ENCODE data around the gene KRTAP6-3.

The KRTAP6-3 gene, protein sequence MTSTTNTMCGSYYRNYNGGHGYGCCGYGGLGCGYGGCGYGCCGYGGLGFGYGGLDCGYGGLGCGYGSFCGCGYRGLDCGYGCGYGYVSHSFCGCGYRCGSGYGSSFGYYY

GRCh38 chr21:30592140-30592539 is at the start of gene KRTAP6-3:
KRTAP6-3 (plus strand) TSS chr21:30592440; CDS start chr21:30592446, 6 bp downstream.
- DNase-seq = no peak

- DNase-seq = no peak
These were observed 39.5 kb upstream of the KRTAP6-3 start for GRCh38 chr21:30552782-30553181.

DNA sequence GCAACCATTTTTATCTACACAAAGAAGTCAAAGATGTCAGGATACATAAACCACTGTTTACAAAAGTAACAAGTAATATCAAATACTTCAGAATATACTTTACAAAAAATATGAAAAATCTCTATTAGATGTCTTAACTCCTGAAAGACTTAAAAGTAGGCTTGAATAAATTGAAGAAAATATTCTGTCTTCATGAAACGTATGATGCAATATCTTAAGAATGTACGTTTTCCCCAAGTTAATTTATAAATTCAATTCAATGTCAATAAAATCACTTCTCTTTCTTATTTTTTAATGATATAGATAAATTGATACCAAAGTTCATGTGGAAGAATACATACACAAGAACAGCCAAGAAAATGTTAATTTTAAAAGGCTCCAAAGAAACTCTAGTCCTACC is 37.1 kb upstream of the KRTAP6-3 start:
- DNase-seq = no peak

DNA sequence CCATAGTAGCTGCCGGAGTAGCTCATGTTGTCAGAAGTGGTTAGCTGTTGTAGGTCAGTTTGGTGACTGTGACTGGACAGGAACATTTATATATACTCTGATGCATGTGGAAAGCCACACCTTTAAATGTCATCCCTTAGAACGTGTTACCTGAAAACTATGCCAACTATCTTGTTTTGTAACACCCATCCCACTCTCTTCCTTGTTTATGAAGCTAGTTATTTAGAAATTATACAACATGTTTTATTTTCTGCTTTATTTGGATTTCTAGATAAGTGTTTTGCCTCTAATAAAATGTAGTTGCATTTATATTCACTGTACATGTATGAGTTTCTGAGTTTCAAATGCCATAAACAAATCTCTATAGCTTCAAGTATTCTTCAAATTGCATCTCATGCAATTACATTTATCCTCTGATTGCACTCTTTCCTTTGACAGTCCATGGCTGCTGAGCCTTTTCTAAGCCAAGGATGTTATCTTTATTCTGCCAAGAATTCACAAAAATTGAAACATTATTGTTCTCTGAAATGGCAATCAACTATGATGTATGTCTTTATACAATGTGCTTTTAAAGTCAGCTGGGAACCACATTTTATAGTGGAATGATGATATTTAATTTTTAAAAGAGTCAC is 30.9 kb upstream of the KRTAP6-3 start, which contains the start of gene KRTAP19-7:
Gene KRTAP19-7 (minus strand): TSS at position 51 of the 632 bp plus-strand sequence. CDS start 25 bp downstream, at position 26.
- DNase-seq = no peak

DNA sequence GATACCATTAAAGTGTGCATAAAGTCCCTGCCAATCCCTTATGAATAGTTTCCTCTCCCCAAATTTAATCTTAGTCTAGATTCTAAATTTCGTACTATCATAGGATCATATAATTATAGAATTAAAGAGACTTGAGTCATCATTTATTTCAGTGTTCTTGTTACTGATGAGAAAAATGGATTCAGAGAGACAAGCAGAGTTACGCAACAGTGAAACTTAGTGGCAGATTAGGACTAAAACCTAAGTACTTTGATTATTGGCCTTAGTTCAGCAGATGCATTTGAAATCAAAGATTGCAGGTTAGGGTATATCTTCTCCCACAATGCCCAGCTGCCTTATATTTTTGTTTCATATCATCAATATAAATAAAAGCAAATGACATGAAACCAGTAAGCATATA is 30.3 kb upstream of the KRTAP6-3 start:
- no peak for DNase-seq

DNA sequence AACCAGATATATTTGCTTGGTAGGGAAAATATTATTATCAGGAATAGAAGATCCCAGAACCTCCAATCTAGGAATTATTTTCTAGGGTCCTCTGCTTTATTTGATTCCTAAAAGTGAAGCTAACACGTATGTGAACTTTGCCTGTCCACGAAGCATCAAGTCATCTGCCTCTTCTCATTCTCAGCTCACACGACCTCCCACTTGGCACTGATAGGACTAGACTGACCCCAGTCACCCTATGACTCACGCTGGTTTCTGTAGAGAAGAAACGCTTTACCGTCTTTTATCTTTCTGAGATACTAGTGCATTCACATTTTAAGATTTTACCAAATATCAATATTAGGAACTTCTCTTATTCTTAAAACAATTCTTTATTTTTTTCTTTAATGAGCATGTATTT is 29.2 kb upstream of the KRTAP6-3 start:
- DNase-seq = no peak

DNA sequence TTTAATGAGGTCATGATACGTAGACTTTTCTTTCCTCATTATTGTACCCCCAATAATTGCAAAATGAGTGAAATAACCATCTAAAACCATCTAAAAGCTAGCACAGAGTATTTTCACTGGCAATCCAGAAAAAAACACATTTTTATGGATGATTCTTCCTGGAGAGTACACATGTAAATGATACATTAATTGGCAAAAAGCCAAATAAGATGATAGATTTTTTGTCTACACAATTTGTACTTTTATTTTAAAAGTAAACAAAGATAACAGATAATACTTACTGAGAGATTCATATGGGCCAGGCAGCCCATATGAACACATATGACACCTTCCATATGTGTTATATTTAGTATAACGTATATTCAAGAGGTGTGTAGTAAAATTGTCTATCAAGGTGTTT is 28.6 kb upstream of the KRTAP6-3 start:
- no peak for DNase-seq

- no peak for DNase-seq
These were observed 24.6 kb upstream of the KRTAP6-3 start for GRCh38 chr21:30567617-30568016.

DNA sequence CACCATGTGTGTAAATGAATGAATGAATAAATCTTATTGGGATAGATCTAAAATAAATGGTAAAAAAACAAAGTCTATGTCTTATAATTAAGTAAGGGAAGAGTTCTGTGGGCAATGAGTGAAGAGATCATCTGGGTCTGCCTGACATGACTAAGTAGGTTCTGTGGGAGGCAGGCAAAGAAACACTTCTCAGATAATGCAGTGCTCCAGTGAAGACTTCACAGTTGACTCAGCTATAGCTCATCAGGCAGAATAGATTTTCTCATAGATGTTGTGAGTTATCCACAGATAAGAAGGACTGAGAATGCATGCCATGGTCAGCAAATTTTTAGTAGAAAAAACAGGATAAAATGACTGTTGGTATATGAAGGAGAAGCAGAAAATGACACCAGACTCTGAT is 14.5 kb upstream of the KRTAP6-3 start:
- DNase-seq = no peak

- no peak for DNase-seq
These were observed 12.9 kb upstream of the KRTAP6-3 start for GRCh38 chr21:30579346-30579745.

DNA sequence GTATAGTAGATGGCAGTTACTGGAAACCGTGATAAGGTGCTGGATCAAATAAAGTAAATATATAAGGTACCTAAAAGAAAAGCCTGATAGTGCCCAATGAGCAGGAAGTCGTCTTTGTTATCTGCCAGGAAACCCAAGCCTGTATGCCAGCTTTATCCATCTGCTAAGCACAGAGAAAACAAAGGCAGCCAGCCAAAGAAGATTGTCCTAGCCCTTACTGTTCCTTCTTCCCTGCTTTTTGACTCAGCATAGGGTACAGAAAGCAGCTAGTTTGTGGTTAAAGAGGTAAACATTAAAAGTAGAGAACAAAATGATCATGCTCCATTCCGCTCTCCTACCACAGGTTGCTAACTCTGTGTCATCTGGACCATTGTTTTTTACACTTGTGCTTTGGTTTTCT is 12.1 kb upstream of the KRTAP6-3 start:
- no peak for DNase-seq

DNA sequence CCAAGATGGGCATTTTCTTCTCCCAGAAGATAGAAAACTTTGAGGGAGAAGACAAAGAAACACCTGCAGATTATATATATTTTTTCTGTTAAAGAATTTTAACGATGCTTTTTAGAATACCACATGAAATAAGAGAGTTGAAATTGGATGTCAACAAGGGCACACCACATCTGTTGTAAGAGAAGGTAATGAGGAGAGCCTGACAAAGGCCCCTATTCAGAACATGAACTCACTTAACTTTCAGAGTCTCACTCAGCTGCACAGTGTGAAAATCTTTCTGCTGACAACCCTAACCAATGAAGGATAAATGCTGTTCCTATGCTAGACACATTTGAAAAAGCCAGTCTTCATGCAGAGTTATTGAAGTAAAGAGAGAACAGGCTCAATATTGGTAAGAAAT is 9.4 kb upstream of the KRTAP6-3 start:
- DNase-seq = no peak

GRCh38 chr21:30590297-30590696 is 1.9 kb upstream of the KRTAP6-3 start, which contains the start of gene KRTAP22-2:
KRTAP22-2 (minus strand) TSS chr21:30590397.
- DNase-seq = no peak

DNA sequence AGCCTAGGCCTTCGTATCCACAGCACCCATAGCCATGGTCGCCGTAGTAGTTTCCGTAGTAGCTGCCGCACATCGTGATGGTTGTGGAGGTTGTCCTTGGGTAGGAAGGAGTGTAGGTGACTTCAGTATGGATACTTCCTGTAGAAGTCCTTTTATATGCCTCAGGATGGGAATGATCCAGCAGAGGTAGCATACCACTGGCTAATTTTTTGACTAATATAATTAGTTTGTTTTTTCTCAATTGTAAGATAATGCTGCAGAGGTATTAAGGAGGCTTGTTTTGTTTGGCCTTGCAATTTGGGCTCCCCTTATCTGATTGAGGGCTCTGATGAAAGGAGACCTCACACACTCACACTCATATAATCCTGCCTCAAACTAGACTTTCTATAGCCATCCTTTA is 6.6 kb downstream of the KRTAP6-3 start, which contains the start of gene KRTAP6-2:
Gene KRTAP6-2 (minus strand): TSS at position 101 of the 400 bp plus-strand sequence. CDS start 28 bp downstream, at position 73.
- no peak for DNase-seq

DNA sequence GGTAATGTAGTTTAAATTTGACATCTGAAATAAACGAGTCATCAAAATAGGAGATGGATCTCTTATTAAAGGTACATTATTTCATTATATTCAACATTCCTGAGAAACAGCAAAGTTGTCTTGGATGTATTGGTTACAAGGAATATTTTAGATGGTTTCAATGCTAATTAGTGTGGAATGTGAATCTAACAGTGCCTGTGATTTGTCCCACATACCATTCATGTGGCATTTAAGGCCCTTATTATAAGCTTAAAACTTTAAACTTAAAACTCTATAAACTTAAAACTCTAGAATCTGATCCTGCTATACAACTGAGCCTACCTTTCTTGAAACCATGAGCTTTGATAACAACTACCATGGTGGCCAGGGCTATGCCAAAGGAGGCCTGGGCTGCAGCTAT is 8.5 kb downstream of the KRTAP6-3 start, which contains the start of gene KRTAP22-1:
Gene KRTAP22-1 (plus strand): TSS at position 301 of the 400 bp plus-strand sequence.
- no peak for DNase-seq

DNA sequence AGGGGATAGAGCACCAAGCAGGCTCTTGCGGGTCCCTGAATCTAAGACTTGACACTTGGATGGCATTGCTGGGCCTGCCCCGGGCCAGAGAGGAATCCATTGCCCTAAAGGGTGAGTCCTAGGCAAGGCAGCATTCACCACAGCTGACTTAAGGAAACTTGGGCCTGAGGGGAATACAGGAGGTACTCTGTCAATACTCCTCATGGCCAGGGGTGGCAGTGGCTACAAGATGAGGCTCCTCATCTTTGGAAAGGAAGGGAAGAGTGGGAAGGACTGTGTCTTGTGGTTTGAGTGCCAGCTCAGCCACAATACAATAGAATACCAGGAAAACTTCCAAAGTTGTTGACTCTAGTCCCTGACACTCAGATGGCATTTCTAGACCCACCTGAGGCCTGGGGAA is 13.7 kb downstream of the KRTAP6-3 start:
- no peak for DNase-seq

GRCh38 chr21:30612132-30612531 is 19.9 kb downstream of the KRTAP6-3 start:
- no peak for DNase-seq

DNA sequence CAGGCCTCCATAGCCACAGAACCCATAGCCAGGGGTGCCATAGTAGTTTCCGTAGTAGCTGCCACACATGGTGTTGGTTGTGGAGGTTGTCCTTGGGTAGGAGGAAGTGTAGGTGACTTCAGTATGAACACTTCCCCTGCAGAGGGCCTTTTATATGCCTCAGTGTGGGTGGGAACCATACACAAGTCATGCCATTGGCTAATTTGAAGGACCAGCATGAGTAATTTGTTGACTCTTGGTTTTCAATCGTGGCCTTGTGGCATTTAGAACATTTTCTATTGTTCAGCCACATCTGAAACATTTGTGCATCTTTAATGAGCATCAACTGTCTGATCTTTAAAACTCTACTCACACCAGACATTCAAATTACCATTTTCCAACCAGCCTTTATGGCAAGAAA is 21.6 kb downstream of the KRTAP6-3 start, which contains the start of gene KRTAP6-1:
Gene KRTAP6-1 (minus strand): TSS at position 95 of the 400 bp plus-strand sequence. CDS start 26 bp downstream, at position 69.
- no peak for DNase-seq

DNA sequence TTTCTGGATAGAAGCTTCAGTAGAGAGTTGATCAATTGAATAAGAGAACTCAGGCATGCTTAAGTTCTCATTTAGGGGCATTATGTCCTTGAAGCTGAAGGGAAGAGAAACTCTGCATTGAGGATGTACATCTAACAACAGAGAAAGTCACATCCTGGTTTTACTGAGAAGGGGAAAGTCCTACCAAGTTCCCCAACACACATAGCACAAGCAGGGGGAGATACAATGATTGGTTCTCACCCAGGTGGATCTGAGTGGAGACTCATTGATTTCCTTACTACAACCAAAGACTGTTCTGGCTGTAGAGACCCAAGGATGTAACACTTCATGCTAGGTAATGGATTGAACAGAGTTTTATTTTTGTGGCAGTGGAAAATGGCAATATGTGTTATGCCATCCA is 23.0 kb downstream of the KRTAP6-3 start:
- no peak for DNase-seq

GRCh38 chr21:30616125-30616524 is 23.9 kb downstream of the KRTAP6-3 start, which contains the start of gene KRTAP20-1:
KRTAP20-1 (plus strand) TSS chr21:30616425; CDS start chr21:30616455, 30 bp downstream.
- no peak for DNase-seq

DNA sequence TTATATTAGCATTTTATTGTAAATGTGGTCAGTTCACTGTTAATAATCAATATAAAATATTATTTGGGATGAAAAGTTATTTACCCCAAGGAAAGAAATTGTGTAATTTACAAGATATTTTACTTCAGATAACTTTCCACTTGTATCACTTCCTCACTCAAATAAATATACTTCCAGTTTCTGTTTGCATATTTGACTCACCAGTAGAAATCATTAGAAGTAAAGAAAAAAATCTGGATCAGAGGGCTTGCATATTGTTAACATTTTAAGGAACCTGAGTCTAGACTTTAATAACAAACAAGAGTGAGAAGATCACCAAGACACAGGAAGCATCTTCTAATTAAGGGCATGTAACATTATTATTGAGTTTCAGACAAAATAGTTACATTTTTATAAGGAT is 27.8 kb downstream of the KRTAP6-3 start:
- DNase-seq = no peak

DNA sequence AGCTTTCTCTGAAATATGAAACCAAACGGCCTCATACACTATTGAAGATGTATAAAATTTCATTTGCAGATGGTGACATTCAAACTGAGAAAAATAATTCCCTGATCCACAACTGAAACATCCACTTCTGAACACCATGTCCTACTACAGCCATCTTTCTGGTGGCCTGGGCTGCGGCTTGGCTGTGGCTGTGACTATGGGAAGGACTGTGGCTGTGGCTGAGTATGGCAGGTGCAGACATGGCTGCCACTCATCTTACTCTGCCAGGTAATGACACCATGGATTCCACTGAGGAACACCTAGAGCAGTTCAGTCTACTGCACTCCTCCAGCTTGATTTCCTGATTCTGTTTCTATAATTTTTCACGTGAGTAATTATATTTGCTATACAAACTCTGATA is 28.3 kb downstream of the KRTAP6-3 start, which contains the start of gene KRTAP20-4:
Gene KRTAP20-4 (plus strand): TSS at position 106 of the 400 bp plus-strand sequence.
- no peak for DNase-seq

DNA sequence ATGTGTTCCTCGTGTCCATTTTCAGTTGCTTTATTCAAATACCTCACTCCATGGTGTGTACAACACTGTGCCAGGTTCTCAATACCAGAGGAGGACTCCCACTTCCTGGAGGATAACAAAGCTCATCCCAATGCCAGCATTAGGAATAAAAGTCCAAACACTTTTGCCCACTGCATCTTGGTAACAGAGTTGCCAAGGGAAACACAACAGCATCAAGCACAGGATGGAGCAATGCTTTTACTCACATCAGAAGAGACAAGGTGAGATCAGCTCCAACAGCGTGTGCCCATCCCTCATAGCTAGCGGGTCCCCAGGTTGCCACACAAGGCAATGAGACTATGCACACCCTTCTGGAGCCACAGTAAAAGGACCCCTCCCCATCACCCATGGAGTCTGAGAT is 31.1 kb downstream of the KRTAP6-3 start:
- no peak for DNase-seq

GRCh38 chr21:30625449-30626165 is 33.4 kb downstream of the KRTAP6-3 start:
- no peak for DNase-seq
